Skeletal muscle tissue (tissue), 4 donors: Measurements from ENCODE around the gene FBXO34. TPM values are rescaled to one million over a fixed set of nuclear protein-coding genes. Genes with fewer than 3 reads are reported as not detected.

Experiments used
- H3K27ac ChIP-seq: one replicate; pipeline ENCODE4 v1.7.0; 2013; ENCODE audit warnings: mild to moderate bottlenecking, low read depth, low read length, inconsistent platforms
- H3K27me3 ChIP-seq, 3 donors: one replicate each; pipeline ENCODE4 v1.7.0; 2013; ENCODE audit warnings: low read length in 3 of 3; ENCODE audit not compliant: control insufficient read depth in 3 of 3, insufficient read depth in 3 of 3
- H3K36me3 ChIP-seq, 3 donors: one replicate each; pipeline ENCODE4 v1.7.0; 2013; ENCODE audit warnings: low read length in 3 of 3; ENCODE audit not compliant: control insufficient read depth in 3 of 3, insufficient read depth in 3 of 3
- H3K4me1 ChIP-seq, 3 donors: one replicate each; pipeline ENCODE4 v1.7.0; 2013; ENCODE audit warnings: low read length in 3 of 3, mild to moderate bottlenecking in 3 of 3; ENCODE audit not compliant: control insufficient read depth in 3 of 3, insufficient read depth in 3 of 3
- H3K4me3 ChIP-seq, 3 donors: one replicate each; pipeline ENCODE4 v1.7.0; 2013; ENCODE audit warnings: low read length in 3 of 3
- H3K9ac ChIP-seq, 3 donors: one replicate each; pipeline ENCODE4 v1.7.0; 2013; ENCODE audit warnings: low read length in 3 of 3, mild to moderate bottlenecking in 3 of 3, moderate library complexity in 2 of 3, low read depth in 1 of 3
- H3K9me3 ChIP-seq, 3 donors: one replicate each; pipeline ENCODE4 v1.7.0; 2013; ENCODE audit warnings: low read length in 3 of 3; ENCODE audit not compliant: control insufficient read depth in 3 of 3
- total RNA-seq: library from RNA; depleted of rRNA; stranded (reverse); fragments of >200 nt; gene quantifications from one replicate; pipeline ENCODE4 v1.2.3, GENCODE V29; 2014
- donor health status: Osteomylitis.

Gene FBXO34
- total RNA-seq, 1 donor from 2014 or later: 24.5 TPM

- Histone ChIP-seq H3K4me3 (no peak overlapping the region), H3K4me1 (peaks cover 18 to 25% (median 19%) of the 10 kb centered on the region in 3 donors), H3K27me3 (no peaks in the 10 kb centered on the region), H3K27ac (no peak overlapping the region), H3K9ac (no peak overlapping the region), H3K9me3 (no peaks in the 10 kb centered on the region), H3K36me3 (peaks cover 19 to 35% (median 27%) of the 10 kb centered on the region in 3 donors)
Observed at GRCh38 chr14:55351111-55351510, 79.9 kb downstream of the FBXO34 start.

- Histone ChIP-seq H3K27ac (no peak overlapping the region), H3K4me3 (no peak overlapping the region), H3K9me3 (no peaks in the 10 kb centered on the region), H3K9ac (no peak overlapping the region), H3K4me1 (peaks cover 10 to 17% (median 11%) of the 10 kb centered on the region in 3 donors), H3K27me3 (no peaks in the 10 kb centered on the region), H3K36me3 (peaks cover 19 to 35% (median 27%) of the 10 kb centered on the region in 3 donors)
Observed at GRCh38 chr14:55352201-55352600, 81.0 kb downstream of the FBXO34 start.

- H3K27ac ChIP-seq: peak overlapping the region; percentile 11
- peaks cover 19 to 35% (median 27%) of the 10 kb centered on the region in 3 donors for H3K36me3 ChIP-seq
- H3K4me1 ChIP-seq: peaks cover 6 to 13% (median 6%) of the 10 kb centered on the region in 3 donors
- H3K27me3 ChIP-seq: no peaks in the 10 kb centered on the region
- H3K9me3 ChIP-seq: no peaks in the 10 kb centered on the region
- H3K4me3 ChIP-seq: no peak overlapping the region
- no peak overlapping the region for H3K9ac ChIP-seq
Observed at GRCh38 chr14:55353686-55354467, 82.7 kb downstream of the FBXO34 start.

- Histone ChIP-seq H3K27ac (peak overlapping the region; percentile 11), H3K4me3 (no peak overlapping the region), H3K4me1 (peaks cover 6 to 13% (median 6%) of the 10 kb centered on the region in 3 donors), H3K27me3 (no peaks in the 10 kb centered on the region), H3K36me3 (peaks cover 19 to 35% (median 27%) of the 10 kb centered on the region in 3 donors), H3K9ac (no peak overlapping the region), H3K9me3 (no peaks in the 10 kb centered on the region)
Observed at GRCh38 chr14:55354500-55354899, 83.3 kb downstream of the FBXO34 start.

GRCh38 chr14:55355922-55356321 is 84.7 kb downstream of the FBXO34 start:
- Histone ChIP-seq H3K27me3 (no peaks in the 10 kb centered on the region), H3K4me3 (no peak overlapping the region), H3K9me3 (no peaks in the 10 kb centered on the region), H3K9ac (peak overlapping the region in 1 of 3 donors; percentile 11), H3K4me1 (peaks cover 6 to 13% (median 6%) of the 10 kb centered on the region in 3 donors), H3K36me3 (peaks cover 16 to 27% (median 21%) of the 10 kb centered on the region in 3 donors), H3K27ac (no peak overlapping the region)

- H3K9ac ChIP-seq: no peak overlapping the region
Observed at GRCh38 chr14:55356913-55357312, 85.7 kb downstream of the FBXO34 start.

GRCh38 chr14:55359307-55359706 is 88.1 kb downstream of the FBXO34 start:
- Histone ChIP-seq H3K9ac (no peak overlapping the region), H3K36me3 (peaks cover 0 to 9% (median 7%) of the 10 kb centered on the region in 3 donors), H3K4me3 (no peak overlapping the region), H3K9me3 (no peaks in the 10 kb centered on the region), H3K27me3 (no peaks in the 10 kb centered on the region), H3K27ac (no peak overlapping the region), H3K4me1 (peaks cover 2 to 4% (median 4%) of the 10 kb centered on the region in 3 donors)

More at GRCh38 chr14:55356913-55357312, 85.7 kb downstream of the FBXO34 start:
- peaks cover 11 to 18% (median 11%) of the 10 kb centered on the region in 3 donors for H3K36me3 ChIP-seq
- H3K4me3 ChIP-seq: no peak overlapping the region
- H3K27ac ChIP-seq: no peak overlapping the region
- H3K4me1 ChIP-seq: peaks cover 6 to 13% (median 6%) of the 10 kb centered on the region in 3 donors
- no peaks in the 10 kb centered on the region for H3K27me3 ChIP-seq
- H3K9me3 ChIP-seq: no peaks in the 10 kb centered on the region

GRCh38 chr14:55361190-55361589 is 90.0 kb downstream of the FBXO34 start:
- H3K27ac ChIP-seq: no peak overlapping the region
- H3K4me3 ChIP-seq: no peak overlapping the region
- no peaks in the 10 kb centered on the region for H3K9me3 ChIP-seq
- H3K9ac ChIP-seq: no peak overlapping the region
- peaks cover 0 to 8% (median 7%) of the 10 kb centered on the region in 3 donors for H3K36me3 ChIP-seq
- no peaks in the 10 kb centered on the region for H3K27me3 ChIP-seq
- H3K4me1 ChIP-seq: peaks cover 0 to under 1% (median under 1%) of the 10 kb centered on the region in 3 donors

GRCh38 chr14:55366271-55366670 is 95.0 kb downstream of the FBXO34 start:
- no peak overlapping the region for H3K4me3 ChIP-seq
- no peak overlapping the region for H3K9ac ChIP-seq
- H3K27me3 ChIP-seq: no peaks in the 10 kb centered on the region
- H3K27ac ChIP-seq: peak overlapping the region; percentile 8
- H3K4me1 ChIP-seq: peaks cover 0 to 7% (median 7%) of the 10 kb centered on the region in 3 donors
- peaks cover 3 to 34% (median 17%) of the 10 kb centered on the region in 3 donors for H3K36me3 ChIP-seq
- no peaks in the 10 kb centered on the region for H3K9me3 ChIP-seq

- Histone ChIP-seq H3K4me1 (peaks cover 0 to 7% (median 7%) of the 10 kb centered on the region in 3 donors), H3K27ac (no peak overlapping the region), H3K9me3 (no peaks in the 10 kb centered on the region), H3K4me3 (no peak overlapping the region), H3K9ac (no peak overlapping the region), H3K27me3 (no peaks in the 10 kb centered on the region), H3K36me3 (peaks cover 5 to 36% (median 13%) of the 10 kb centered on the region in 3 donors)
Observed at GRCh38 chr14:55370883-55371455, 99.7 kb downstream of the FBXO34 start.
